Lower leg skin (tissue), 3 donors: Measurements from ENCODE around the gene CFAP74.

Experiments used
- CTCF ChIP-seq, 3 donors: fragments of 450-650 bp; IDR thresholded peaks; one replicate each; pipeline ENCODE4 v1.5.1; 2016; ENCODE audit warnings: antibody characterized with exemption in 3 of 3, mild to moderate bottlenecking in 3 of 3, moderate library complexity in 2 of 3
- POLR2A ChIP-seq, 2 donors: fragments of 450-650 bp; IDR thresholded peaks; one replicate each; pipeline ENCODE4 v1.6.1; 2016 to 2017; ENCODE audit warnings: antibody characterized with exemption in 2 of 2, mild to moderate bottlenecking in 1 of 2, moderate library complexity in 1 of 2

GRCh38 chr1:1969953-1970716 is 33.5 kb downstream of the CFAP74 start:
- no peak for TF ChIP-seq CTCF (IDR thresholded peaks at IDR 0.05)
- TF ChIP-seq POLR2A (IDR thresholded peaks at IDR 0.05): no peak
